PFSK-1 (cell line): ENCODE results near the gene E2F4.

Experiments used
- FOXP2 ChIP-seq: optimal IDR thresholded peaks from 2 replicates; pipeline ENCODE3; 2011; ENCODE audit warnings: borderline replicate concordance, control low read depth, inconsistent platforms; ENCODE audit not compliant: insufficient read depth; ENCODE audit errors: extremely low read length, extremely low read depth
- POLR2AphosphoS5 ChIP-seq: IDR thresholded peaks from 2 replicates; pipeline ENCODE4 v1.6.1; 2012; ENCODE audit warnings: low read depth, mild to moderate bottlenecking, control low read depth, low read length, moderate library complexity
- SIN3A ChIP-seq: IDR thresholded peaks from 2 replicates; pipeline ENCODE4 v1.6.1; 2012; ENCODE audit warnings: mild to moderate bottlenecking, low read length, moderate library complexity, borderline replicate concordance; ENCODE audit not compliant: insufficient read depth
- TAF1 ChIP-seq: IDR thresholded peaks from 2 replicates; pipeline ENCODE4 v1.6.1; 2012; ENCODE audit warnings: low read length, control low read depth, borderline replicate concordance; ENCODE audit not compliant: insufficient read depth
- TF ChIP-seq, protein P1 (sequence below), 2 experiments: IDR thresholded peaks; 2 replicates each; pipeline versions ENCODE4 v1.6.1 to v1.8.0; 2011 to 2012; ENCODE audit warnings: low read depth in 2 of 2, low read length in 2 of 2, control low read depth in 1 of 2, inconsistent platforms in 1 of 2, mild to moderate bottlenecking in 1 of 2, moderate library complexity in 1 of 2; ENCODE audit not compliant: insufficient read depth in 1 of 2

DNA sequence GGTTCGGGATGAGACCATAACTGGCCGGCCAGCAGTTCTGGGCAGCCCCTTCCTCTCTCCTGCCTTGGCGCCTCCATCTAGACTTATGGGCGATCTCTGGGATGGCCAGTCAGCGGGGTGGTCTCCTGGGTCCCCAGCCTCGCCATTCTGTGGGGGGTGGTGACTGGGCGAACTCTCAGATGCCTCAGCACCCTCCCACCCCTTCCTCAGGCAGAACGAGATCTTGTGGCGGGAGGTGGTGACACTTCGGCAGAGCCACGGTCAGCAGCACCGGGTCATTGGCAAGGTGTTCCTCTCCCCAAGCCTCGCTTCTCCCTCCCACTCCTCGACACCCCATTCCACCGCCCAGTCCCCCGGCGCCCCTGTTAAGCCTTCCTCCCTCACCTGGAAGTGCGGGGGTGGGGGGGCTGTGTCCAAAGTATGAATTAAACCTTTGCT, 25.8 kb upstream of the E2F4 start:
- TF ChIP-seq TAF1, result no peak
- TF ChIP-seq POLR2AphosphoS5, result no peak
- no peak for TF ChIP-seq SIN3A
- TF ChIP-seq, protein P1, sequence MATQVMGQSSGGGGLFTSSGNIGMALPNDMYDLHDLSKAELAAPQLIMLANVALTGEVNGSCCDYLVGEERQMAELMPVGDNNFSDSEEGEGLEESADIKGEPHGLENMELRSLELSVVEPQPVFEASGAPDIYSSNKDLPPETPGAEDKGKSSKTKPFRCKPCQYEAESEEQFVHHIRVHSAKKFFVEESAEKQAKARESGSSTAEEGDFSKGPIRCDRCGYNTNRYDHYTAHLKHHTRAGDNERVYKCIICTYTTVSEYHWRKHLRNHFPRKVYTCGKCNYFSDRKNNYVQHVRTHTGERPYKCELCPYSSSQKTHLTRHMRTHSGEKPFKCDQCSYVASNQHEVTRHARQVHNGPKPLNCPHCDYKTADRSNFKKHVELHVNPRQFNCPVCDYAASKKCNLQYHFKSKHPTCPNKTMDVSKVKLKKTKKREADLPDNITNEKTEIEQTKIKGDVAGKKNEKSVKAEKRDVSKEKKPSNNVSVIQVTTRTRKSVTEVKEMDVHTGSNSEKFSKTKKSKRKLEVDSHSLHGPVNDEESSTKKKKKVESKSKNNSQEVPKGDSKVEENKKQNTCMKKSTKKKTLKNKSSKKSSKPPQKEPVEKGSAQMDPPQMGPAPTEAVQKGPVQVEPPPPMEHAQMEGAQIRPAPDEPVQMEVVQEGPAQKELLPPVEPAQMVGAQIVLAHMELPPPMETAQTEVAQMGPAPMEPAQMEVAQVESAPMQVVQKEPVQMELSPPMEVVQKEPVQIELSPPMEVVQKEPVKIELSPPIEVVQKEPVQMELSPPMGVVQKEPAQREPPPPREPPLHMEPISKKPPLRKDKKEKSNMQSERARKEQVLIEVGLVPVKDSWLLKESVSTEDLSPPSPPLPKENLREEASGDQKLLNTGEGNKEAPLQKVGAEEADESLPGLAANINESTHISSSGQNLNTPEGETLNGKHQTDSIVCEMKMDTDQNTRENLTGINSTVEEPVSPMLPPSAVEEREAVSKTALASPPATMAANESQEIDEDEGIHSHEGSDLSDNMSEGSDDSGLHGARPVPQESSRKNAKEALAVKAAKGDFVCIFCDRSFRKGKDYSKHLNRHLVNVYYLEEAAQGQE (IDR thresholded peaks at IDR 0.05; ENCODE audit: insufficient read depth in 1 of 2, low read depth in 2 of 2, low read length in 2 of 2), result no peak
- no peak for TF ChIP-seq FOXP2
